Stimulated activated CD4-positive, alpha-beta T cell treated with anti-CD3 and anti-CD28 coated beads, TNF-alpha, amount 100 ng/mL, for 4 hours (primary cell): ENCODE results near the gene IL22RA2.
"Not testable (repeated sequence)": the region's sequence is repeated elsewhere in the genome, so short reads cannot be mapped to it uniquely, and the experiment has no call there.

Experiments used
- DNase-seq, 3 experiments: peaks; one replicate each; pipeline ENCODE4 v3.0.0-alpha.2; 2020; ENCODE audit warnings: low read depth in 3 of 3

The IL22RA2 gene

GRCh38 chr6:137123078-137123477 lies 50.4 kb downstream of the IL22RA2 start:
- no peak for DNase-seq

GRCh38 chr6:137122612-137123011 lies 50.8 kb downstream of the IL22RA2 start:
- DNase-seq: no peak

- DNase-seq: no peak
Observed at GRCh38 chr6:137121401-137121997, 51.9 kb downstream of the IL22RA2 start.

GRCh38 chr6:137120748-137121147 lies 52.7 kb downstream of the IL22RA2 start:
- no peak for DNase-seq

GRCh38 chr6:137119196-137120104 lies 54.0 kb downstream of the IL22RA2 start:
- no peak for DNase-seq

- no peak for DNase-seq
Observed at GRCh38 chr6:137117581-137117980, 55.9 kb downstream of the IL22RA2 start.

- no peak for DNase-seq
Observed at GRCh38 chr6:137116807-137117206, 56.6 kb downstream of the IL22RA2 start.

- no peak for DNase-seq
Observed at GRCh38 chr6:137115658-137116057, 57.8 kb downstream of the IL22RA2 start.

GRCh38 chr6:137112067-137112355 lies 61.4 kb downstream of the IL22RA2 start:
- DNase-seq: no peak

- DNase-seq: no peak
Observed at GRCh38 chr6:137111296-137112066, 62.0 kb downstream of the IL22RA2 start.

- DNase-seq: no peak
Observed at GRCh38 chr6:137107767-137108105, 65.7 kb downstream of the IL22RA2 start.

- not testable (repeated sequence) for DNase-seq
Observed at GRCh38 chr6:137107047-137107766, 66.2 kb downstream of the IL22RA2 start.

- DNase-seq: no peak
Observed at GRCh38 chr6:137106183-137106582, 67.3 kb downstream of the IL22RA2 start.

- DNase-seq: no peak
Observed at GRCh38 chr6:137105375-137105774, 68.1 kb downstream of the IL22RA2 start.

GRCh38 chr6:137104926-137105325 lies 68.5 kb downstream of the IL22RA2 start:
- no peak for DNase-seq

- no peak for DNase-seq
Observed at GRCh38 chr6:137102851-137103492, 70.5 kb downstream of the IL22RA2 start.

GRCh38 chr6:137102050-137102848 lies 71.2 kb downstream of the IL22RA2 start:
- no peak for DNase-seq

- DNase-seq: no peak
Observed at GRCh38 chr6:137099689-137100403, 73.6 kb downstream of the IL22RA2 start.

GRCh38 chr6:137097526-137097925 lies 75.9 kb downstream of the IL22RA2 start:
- DNase-seq: no peak

- DNase-seq: no peak
Observed at GRCh38 chr6:137097057-137097456, 76.4 kb downstream of the IL22RA2 start.
